SH-SY5Y (cell line): ENCODE data around the gene OBP2A.
"Not testable (repeated sequence)": the region's sequence is repeated elsewhere in the genome, so short reads cannot be mapped to it uniquely, and the experiment has no call there.

Source experiments
- GATA2 ChIP-seq: IDR thresholded peaks from 2 replicates; pipeline ENCODE4 v1.6.1; 2011; ENCODE audit warnings: mild to moderate bottlenecking, low read depth, low read length
- GATA3 ChIP-seq: IDR thresholded peaks from 2 replicates; pipeline ENCODE4 v1.6.1; 2011; ENCODE audit warnings: low read depth, mild to moderate bottlenecking, low read length, moderate library complexity

OBP2A gene

GRCh38 chr9:135545646-135546176 is at the start of gene OBP2A:
Gene OBP2A (plus strand): TSS chr9:135546126. CDS start chr9:135546181, 55 bp downstream.
- TF ChIP-seq GATA2, GATA3: not testable (repeated sequence)

DNA sequence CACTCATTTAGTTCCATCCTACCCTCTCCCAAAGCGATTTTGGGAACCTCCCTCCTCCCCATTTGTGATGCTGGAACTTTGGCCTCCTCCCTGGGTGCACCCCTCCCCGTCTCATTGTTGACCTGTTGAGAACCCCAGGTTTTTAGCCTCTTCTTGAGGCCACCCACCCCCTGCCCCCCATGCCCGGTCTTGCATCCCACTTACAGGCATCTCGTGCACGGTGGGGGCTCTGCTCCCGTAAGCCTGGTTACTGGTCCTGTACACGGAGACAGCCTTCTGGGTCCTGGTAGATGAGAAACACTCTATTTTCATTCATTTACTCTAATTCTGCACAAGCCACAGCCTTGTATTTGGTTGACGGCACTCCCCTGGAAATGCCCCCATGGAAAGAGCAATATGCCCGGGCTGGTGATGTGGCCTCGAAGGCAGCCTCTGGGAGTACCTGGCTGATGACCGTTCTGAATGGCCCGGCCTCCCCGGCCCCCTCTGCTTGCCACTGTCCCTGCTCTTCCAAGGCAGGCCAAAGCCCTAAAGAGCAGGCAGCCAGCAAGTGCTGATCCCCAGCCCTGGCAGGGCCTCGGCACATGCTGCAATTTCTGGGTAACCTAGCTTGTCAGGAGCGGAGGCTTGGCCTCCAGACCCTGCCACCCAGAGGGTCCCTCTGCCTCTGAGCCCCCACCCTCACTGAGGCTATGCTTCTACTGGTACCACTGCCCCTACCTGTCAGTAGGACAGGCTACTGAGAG is 47.4 kb upstream of the OBP2A start:
- TF ChIP-seq GATA3 (no peak), GATA2 (no peak)

DNA sequence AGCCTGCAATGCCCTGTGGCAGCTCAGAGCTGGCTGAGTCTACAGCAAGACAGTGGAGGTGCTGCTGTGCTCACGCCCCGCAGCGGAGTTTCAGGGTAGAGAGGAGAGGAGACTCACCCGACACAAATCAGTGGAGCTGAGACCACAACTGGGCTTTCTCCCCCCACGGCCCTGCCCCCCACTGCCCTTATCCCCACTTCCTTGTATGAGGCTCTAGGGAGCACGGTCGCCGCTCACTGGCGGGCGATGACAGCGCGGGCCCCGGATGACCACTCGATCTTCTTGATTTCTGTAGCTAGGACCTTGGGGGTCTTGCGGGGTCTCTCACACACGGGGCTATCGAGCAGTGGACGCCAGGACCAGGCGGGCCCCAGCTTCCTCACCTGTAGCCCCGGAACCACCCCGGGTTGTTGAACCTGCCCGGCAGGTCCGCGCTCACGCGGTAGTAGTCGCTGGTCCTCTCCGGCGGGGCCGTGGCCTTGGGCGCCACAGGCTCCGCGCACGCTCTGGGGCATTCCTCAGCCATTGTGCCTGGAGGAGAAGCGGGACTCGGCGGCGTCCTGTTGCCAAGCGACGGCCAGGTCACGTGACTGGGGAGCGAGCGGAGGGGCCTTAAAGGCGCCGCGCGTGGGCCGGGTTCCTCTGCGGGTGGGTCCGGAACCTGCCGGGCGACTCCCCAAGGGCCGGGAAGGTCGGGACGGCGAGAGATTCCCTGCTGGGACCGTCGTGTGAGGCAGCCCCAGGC is 46.4 kb upstream of the OBP2A start:
- TF ChIP-seq GATA3, result no peak
- TF ChIP-seq GATA2, result no peak

DNA sequence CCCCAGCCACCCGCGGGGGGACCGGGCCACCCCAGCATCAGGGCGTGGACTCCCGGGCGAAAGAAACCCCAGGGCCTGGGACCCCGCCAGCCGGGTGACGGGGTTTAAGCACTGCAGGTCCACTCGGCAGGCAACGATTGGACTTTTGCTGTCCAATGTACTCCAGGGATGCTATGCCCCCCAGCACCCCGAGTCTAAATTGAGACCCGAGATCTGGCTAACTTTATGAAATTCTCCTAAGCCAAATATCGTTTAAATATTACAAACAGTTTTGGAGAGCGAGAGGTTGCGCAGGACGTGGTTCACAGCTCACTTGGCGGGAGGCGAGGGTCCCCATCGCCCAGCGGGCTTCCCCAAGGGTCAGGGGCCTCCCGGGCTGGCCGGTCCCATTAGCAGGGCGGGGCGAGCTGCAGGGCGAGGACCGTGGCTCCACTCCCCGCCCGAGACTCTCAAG is 45.8 kb upstream of the OBP2A start:
- TF ChIP-seq GATA3 (no peak), GATA2 (no peak)

- TF ChIP-seq GATA2, result no peak
- TF ChIP-seq GATA3, result no peak
Observed at GRCh38 chr9:135500525-135501260, 45.2 kb upstream of the OBP2A start, which contains the start of gene MRPS2. Gene MRPS2 (plus strand): TSS chr9:135500682. CDS start chr9:135500711, 29 bp downstream.

DNA sequence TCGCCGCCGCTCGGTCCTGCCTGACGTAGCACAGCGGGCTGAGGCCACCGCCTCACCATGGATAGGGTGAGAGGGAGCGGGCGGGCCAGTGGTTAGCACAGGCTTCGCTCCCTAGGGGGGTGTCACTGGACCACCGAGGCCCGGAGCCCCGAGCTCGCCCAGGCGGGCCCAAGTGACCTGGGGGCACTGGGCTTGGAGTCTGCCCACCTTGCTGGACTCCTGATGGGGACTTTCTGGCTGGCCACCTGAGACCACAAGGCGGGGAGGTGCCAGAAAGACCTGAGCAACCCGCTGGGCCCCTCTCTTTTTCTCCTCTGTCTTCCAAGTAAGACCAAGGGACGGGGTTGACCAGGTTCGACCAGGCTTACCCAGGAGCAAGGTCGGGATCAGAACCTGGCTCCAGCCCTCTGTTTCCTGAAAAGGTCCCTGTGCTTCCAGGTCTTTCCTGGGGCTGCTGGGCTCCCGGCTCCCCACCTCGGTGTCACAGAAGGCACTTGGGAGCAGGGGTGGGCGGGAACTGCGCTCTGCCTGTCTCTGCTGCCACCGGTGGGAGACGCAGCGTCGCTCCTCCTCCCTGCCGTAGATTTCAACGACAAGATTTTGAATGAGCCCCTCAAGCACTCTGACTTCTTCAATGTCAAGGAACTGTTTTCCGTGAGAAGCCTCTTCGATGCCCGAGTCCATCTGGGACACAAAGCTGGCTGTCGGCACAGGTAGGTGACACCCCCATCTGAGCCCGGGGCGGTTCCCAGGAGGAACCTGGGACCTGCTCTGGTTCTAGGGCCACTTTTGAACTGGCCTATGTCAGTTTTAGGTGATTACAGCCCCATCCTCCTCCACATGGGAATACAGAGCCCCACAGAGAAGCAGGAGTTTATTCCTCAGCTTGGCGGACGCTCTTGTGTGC is 44.4 kb upstream of the OBP2A start:
- no peak for TF ChIP-seq GATA3
- no peak for TF ChIP-seq GATA2

- TF ChIP-seq GATA2, result no peak
- no peak for TF ChIP-seq GATA3
Observed at GRCh38 chr9:135502168-135502872, 43.6 kb upstream of the OBP2A start.

DNA sequence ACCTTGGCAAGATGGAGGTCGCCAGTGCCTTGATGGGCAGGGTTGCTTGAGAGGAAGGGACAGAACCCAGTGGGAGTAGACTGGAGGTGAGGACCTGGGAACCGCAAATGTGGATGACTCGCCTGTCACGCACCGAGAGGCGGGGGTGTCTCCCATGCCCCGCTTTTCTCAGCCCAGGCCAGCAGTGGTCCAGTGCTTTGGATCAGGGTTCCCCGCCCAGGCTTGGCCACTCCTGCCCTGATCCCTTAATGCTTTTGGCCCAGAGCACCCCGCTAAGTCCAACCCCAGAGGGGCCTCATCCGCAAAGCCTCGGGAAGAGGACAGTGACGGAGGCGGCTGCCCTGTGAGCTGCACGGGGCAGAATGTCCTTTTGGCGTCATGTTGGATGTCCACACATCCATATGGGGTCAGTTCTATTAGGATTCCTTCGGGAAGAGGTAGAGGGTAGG is 43.0 kb upstream of the OBP2A start:
- TF ChIP-seq GATA2 (no peak), GATA3 (no peak)

- TF ChIP-seq GATA3, result no peak
- no peak for TF ChIP-seq GATA2
Observed at GRCh38 chr9:135503371-135504261, 42.3 kb upstream of the OBP2A start.

DNA sequence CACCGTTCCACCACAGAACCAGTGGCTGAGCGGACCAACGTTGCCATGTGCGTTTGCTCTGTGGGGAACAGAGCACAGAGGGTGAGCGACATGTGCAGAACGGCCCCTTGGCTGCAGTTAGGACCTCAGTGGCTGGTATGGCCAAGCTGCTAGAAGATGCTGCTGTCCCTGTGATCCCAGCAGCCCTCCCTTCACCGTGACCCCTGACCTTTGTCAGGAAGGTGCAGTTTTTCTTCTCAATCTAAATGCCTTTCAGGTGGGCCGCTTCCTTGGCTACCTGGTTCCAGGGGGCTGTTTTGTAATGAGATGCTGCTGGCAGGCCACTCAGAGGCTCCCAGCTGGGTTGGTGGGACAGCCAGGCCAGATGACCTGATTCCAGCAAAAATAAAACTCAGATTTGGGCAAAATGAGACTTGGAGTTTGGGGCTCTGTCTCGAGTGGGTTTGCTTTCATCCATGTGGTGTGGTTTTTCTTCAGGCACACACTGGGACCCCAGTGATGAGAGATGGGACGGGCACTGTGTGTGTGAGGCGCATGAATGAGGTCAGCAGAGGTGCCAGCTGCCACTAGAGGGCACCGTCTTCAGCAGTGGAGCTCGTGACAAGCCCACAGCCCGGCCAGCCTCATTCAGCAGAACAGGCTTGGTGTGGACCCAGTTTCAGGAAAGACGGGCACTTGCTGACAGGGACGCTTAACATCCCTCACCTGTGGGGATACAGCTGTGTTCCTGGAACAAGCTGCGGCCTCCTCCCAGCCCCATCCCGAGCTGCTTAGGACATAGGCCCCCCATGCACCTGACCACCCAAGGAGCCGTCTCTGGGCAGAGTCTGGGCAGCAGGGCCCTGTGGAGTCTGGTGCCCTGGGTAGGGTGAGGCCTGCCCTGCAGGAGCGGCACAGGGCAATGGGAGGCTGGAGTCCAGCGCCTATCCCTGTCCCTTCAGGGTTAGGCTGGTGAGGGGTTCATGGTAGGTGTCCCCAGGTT is 41.4 kb upstream of the OBP2A start:
- no peak for TF ChIP-seq GATA3
- TF ChIP-seq GATA2, result no peak
